ENCODE results near the gene RTN4R. TPM values are rescaled to one million over a fixed set of nuclear protein-coding genes. Genes with fewer than 3 reads are reported as not detected.

Gene RTN4R
- total RNA-seq, 1 donor from 2014 or later: 18.6 TPM

GRCh38 chr22:20260071-20260765, 7.9 kb downstream of the RTN4R start:
- DNase-seq (ENCODE audit: low read depth): no peak
- no peak overlapping the region for H3K4me3 ChIP-seq (ENCODE audit: low read depth, low read length)
- no peak for TF ChIP-seq CTCF (conservative IDR thresholded peaks at IDR 0.05; ENCODE audit: low read depth, low read length)

GRCh38 chr22:20259327-20259688, 8.8 kb downstream of the RTN4R start:
- TF ChIP-seq CTCF (conservative IDR thresholded peaks at IDR 0.05; ENCODE audit: low read depth, low read length): no peak
- no peak overlapping the region for H3K4me3 ChIP-seq (ENCODE audit: low read depth, low read length)
- DNase-seq (ENCODE audit: low read depth): no peak

- no peak for DNase-seq (ENCODE audit: low read depth)
- peak; percentile 44 for TF ChIP-seq CTCF (conservative IDR thresholded peaks at IDR 0.05; ENCODE audit: low read depth, low read length)
- no peak overlapping the region for H3K4me3 ChIP-seq (ENCODE audit: low read depth, low read length)
These were observed 9.4 kb downstream of the RTN4R start for GRCh38 chr22:20258584-20259326.

- no peak for DNase-seq (ENCODE audit: low read depth)
- no peak overlapping the region for H3K4me3 ChIP-seq (ENCODE audit: low read depth, low read length)
- TF ChIP-seq CTCF (conservative IDR thresholded peaks at IDR 0.05; ENCODE audit: low read depth, low read length): no peak
These were observed 10.2 kb downstream of the RTN4R start for GRCh38 chr22:20258021-20258299.

- H3K4me3 ChIP-seq (ENCODE audit: low read depth, low read length): no peak overlapping the region
- TF ChIP-seq CTCF (conservative IDR thresholded peaks at IDR 0.05; ENCODE audit: low read depth, low read length): no peak
- no peak for DNase-seq (ENCODE audit: low read depth)
These were observed 10.7 kb downstream of the RTN4R start for GRCh38 chr22:20257212-20258020.

GRCh38 chr22:20256551-20257211, 11.4 kb downstream of the RTN4R start:
- TF ChIP-seq CTCF (conservative IDR thresholded peaks at IDR 0.05; ENCODE audit: low read depth, low read length): no peak
- no peak for DNase-seq (ENCODE audit: low read depth)
- no peak overlapping the region for H3K4me3 ChIP-seq (ENCODE audit: low read depth, low read length)
